Panc1 (cell line): Measurements from ENCODE around the gene GJA4. TPM values are rescaled to one million over a fixed set of nuclear protein-coding genes. Genes with fewer than 3 reads are reported as not detected.

Experiments used
- ATAC-seq: fragments of 200-7000 bp; cut with Tn5 transposase; 2 replicates; pipeline ENCODE4 v1.9.1; 2020; ENCODE audit warnings: mild to moderate bottlenecking, moderate library complexity
- BruUV-seq: library from RNA; stranded (reverse); fragments of 400-500 nt; replicated peaks from 2 replicates; lab custom pipeline; 2021; lab: Mats Ljungman, UMichigan
- CTCF ChIA-PET: fragments of 300-600 bp; sonication (Branson Sonifier 250); formaldehyde crosslinking; loops from one replicate; lab custom pipeline; 2022; ENCODE audit warnings: antibody characterized with exemption; lab: Charles Lee
- POLR2A ChIA-PET: fragments of 300-600 bp; sonication (Branson Sonifier 250); formaldehyde crosslinking; loops from one replicate; lab custom pipeline; 2022; ENCODE audit warnings: antibody characterized with exemption; lab: Charles Lee
- DNase-seq: peaks from one replicate; pipeline ENCODE4 v3.0.0-alpha.2; 2010; ENCODE audit warnings: low read depth, low spot score
- H3K27ac ChIP-seq: 2 replicates; pipeline ENCODE4 v1.5.1; 2011; ENCODE audit warnings: mild to moderate bottlenecking, low read length, inconsistent platforms
- H3K27me3 ChIP-seq: fragments of 200-500 bp; sonication (Bioruptor generic); 2 replicates; pipeline ENCODE4 v1.6.0; 2014; ENCODE audit warnings: low read length, inconsistent platforms; ENCODE audit not compliant: control insufficient read depth, insufficient read depth
- H3K36me3 ChIP-seq: fragments of 200-500 bp; sonication (Bioruptor generic); 2 replicates; pipeline ENCODE4 v1.5.1; 2014; ENCODE audit warnings: inconsistent platforms, mild to moderate bottlenecking, low read length, moderate library complexity; ENCODE audit not compliant: control insufficient read depth, insufficient read depth
- H3K4me1 ChIP-seq: 2 replicates; pipeline ENCODE4 v1.5.1; 2011; ENCODE audit warnings: inconsistent platforms, mild to moderate bottlenecking, low read length, moderate library complexity; ENCODE audit not compliant: control insufficient read depth, insufficient read depth
- H3K4me3 ChIP-seq, 2 experiments: 2 replicates each; pipeline ENCODE4 v1.5.1; 2011 to 2012; ENCODE audit warnings: low read depth in 2 of 2, low read length in 2 of 2, mild to moderate bottlenecking in 2 of 2, inconsistent platforms in 1 of 2, moderate library complexity in 1 of 2
- H3K9me3 ChIP-seq: fragments of 200-500 bp; sonication (Bioruptor generic); 2 replicates; pipeline ENCODE4 v1.5.1; 2014; ENCODE audit warnings: low read depth, mild to moderate bottlenecking, inconsistent platforms, low read length, moderate library complexity; ENCODE audit not compliant: control insufficient read depth, insufficient read depth
- CTCF ChIP-seq: fragments of 450-650 bp; IDR thresholded peaks from 2 replicates; pipeline ENCODE4 v1.5.1; 2017; ENCODE audit warnings: mild to moderate bottlenecking
- POLR2AphosphoS5 ChIP-seq: IDR thresholded peaks from 2 replicates; pipeline ENCODE4 v1.6.1; 2012; ENCODE audit warnings: mild to moderate bottlenecking, low read depth, low read length, moderate library complexity
- REST ChIP-seq, 2 experiments: IDR thresholded peaks; 2 replicates each; pipeline ENCODE4 v1.6.1; 2011 to 2012; ENCODE audit warnings: low read depth in 2 of 2, control low read depth in 1 of 2, low read length in 1 of 2, mild to moderate bottlenecking in 1 of 2, moderate library complexity in 1 of 2; ENCODE audit not compliant: insufficient read depth in 1 of 2
- SIN3A ChIP-seq: IDR thresholded peaks from 2 replicates; pipeline ENCODE4 v1.6.1; 2012; ENCODE audit warnings: low read depth, mild to moderate bottlenecking, low read length, moderate library complexity, borderline replicate concordance; ENCODE audit not compliant: insufficient read depth
- TCF7L2 ChIP-seq: IDR thresholded peaks from 2 replicates; pipeline ENCODE4 v1.6.1; 2011; ENCODE audit warnings: mild to moderate bottlenecking, low read depth, low read length, inconsistent platforms
- in situ Hi-C: cut with HindIII; loops from 2 replicates; pipeline ENCODE4 v1.10.0; 2016; ENCODE audit warnings: low sequenced_read_pairs, low pct_unique_long_range_greater_than_20kb
- intact Hi-C: fragments of 100-400 bp; cut with micrococcal nuclease; formaldehyde crosslinking; loops from one replicate; pipeline ENCODE4 v1.10.0; 2022; ENCODE audit not compliant: unreplicated experiment
- total RNA-seq: library from RNA; stranded (reverse); gene quantifications from one replicate; pipeline ENCODE4 v1.2.1, GENCODE V29; 2021; ENCODE audit not compliant: unreplicated experiment

GJA4 gene
- total RNA-seq, 1 experiment from 2014 or later, result not detected

GRCh38 chr1:34746101-34746500 is 46.7 kb upstream of the GJA4 start:
- no peaks in the 10 kb centered on the region for H3K4me1 ChIP-seq
- DNase-seq (no peak), ATAC-seq (no peak)
- ChIA-PET POLR2A (no interaction called here), CTCF (no interaction called here)
- no peaks in the 10 kb centered on the region for H3K27me3 ChIP-seq
- no TSS peak for BruUV-seq
- no peak overlapping the region for H3K4me3 ChIP-seq
- intact Hi-C loops (loop anchor here (10.0 kb wide), 3 partner anchors 281 to 1011 kb away; no protein-coding TSS in a partner anchor), in situ Hi-C loops (no loop called here)
- no peaks in the 10 kb centered on the region for H3K9me3 ChIP-seq
- TF ChIP-seq CTCF (no peak), POLR2AphosphoS5 (no peak), SIN3A (no peak), REST (IDR thresholded peaks at IDR 0.05; ENCODE audit: insufficient read depth in 1 of 2, low read depth in 2 of 2, low read length in 1 of 2) (no peak), TCF7L2 (no peak)
- no peak overlapping the region for H3K27ac ChIP-seq
- H3K36me3 ChIP-seq, result no peaks in the 10 kb centered on the region

GRCh38 chr1:34746785-34747637 is 45.8 kb upstream of the GJA4 start:
- in situ Hi-C loops, result no loop called here
- ATAC-seq (no peak), DNase-seq (no peak)
- H3K27me3 ChIP-seq, result no peaks in the 10 kb centered on the region
- ChIA-PET POLR2A (no interaction called here), CTCF (no interaction called here)
- no peaks in the 10 kb centered on the region for H3K4me1 ChIP-seq
- no peak overlapping the region for H3K27ac ChIP-seq
- no peaks in the 10 kb centered on the region for H3K9me3 ChIP-seq
- no peak overlapping the region for H3K4me3 ChIP-seq
- BruUV-seq, result no TSS peak
- TF ChIP-seq POLR2AphosphoS5, result no peak
- no peak for TF ChIP-seq CTCF
- no peak for TF ChIP-seq REST (IDR thresholded peaks at IDR 0.05; ENCODE audit: insufficient read depth in 1 of 2, low read depth in 2 of 2, low read length in 1 of 2)
- no peak for TF ChIP-seq TCF7L2
- TF ChIP-seq SIN3A, result no peak
- intact Hi-C loops, result loop anchor here (10.0 kb wide), 3 partner anchors 282 to 1012 kb away; no protein-coding TSS in a partner anchor
- no peaks in the 10 kb centered on the region for H3K36me3 ChIP-seq
